MV-4-11 (cell line): ENCODE data around the gene GCK.

Source experiments
- DNase-seq: peaks from one replicate; lab custom pipeline; 2025; lab: John Stamatoyannopoulos, UW

The GCK gene

DNA sequence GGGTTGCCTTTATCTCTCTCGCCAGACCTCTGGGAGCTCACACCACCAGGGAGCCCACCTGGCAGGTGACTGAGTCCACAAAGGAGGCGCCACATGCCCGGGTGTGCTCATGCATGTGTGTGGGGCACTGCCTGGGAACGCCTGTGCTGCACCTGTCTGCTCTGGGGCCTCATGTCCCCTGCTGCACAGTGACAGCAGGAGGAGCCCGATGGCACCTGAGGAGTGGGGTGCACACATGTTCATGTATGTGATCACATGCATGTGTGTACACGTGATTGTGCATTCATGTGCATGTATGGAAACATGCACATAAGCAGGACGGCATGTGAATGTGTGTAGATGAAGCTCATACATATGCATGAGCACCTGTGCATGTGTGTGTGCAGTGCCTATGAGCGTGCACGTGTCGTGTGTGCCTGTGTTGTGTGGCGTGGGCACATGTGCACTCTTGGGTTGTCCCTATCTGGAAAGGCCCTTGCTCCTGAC lies 33.6 kb upstream of the GCK start:
- no peak for DNase-seq

DNA sequence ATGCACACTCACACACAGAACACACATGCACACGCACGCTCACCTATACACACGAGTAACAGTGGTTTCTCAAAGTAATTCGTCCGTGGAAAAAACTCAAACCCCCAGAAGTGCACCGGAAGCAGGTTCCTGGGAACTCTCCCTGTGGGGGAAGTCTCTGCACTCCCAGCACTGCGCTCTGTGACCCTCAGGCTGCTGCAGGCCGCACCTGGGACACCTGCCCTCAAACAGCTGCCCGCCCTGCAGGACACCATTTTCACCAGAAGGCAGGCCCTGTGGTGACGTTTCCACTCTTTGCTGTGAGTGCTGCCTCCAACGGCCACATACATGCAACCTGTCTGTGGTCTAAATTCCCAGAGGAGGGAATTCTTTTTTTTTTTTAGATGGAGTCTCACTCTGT lies 32.8 kb upstream of the GCK start:
- no peak for DNase-seq

DNA sequence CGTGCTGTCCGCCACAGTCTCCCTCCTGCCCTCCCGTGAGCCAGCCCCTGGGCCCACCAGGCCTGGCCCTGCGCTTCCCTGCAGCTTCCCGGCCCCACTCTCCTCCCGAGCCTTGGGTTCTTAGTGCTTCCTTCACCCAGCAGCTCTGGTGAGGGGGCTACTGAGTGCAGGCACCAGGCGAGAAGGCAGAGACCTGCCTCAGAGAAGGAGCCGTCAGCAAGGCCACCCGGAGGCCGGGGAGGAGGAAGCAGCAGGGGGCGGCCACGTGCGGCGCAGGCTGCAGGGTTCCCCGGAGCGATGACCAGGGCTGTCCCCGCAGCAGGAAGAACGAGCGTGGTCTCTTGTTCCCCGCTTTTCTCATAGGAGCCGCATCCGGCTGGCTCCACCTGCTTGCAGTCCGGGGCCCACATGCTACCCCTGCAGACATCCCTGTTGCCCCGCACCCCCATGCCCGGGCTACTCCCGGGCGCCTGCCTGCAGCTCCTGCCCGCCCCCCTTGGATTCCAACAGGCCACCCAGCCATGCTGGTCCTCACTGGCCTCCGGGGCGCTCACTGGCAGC lies 32.1 kb upstream of the GCK start:
- no peak for DNase-seq

DNA sequence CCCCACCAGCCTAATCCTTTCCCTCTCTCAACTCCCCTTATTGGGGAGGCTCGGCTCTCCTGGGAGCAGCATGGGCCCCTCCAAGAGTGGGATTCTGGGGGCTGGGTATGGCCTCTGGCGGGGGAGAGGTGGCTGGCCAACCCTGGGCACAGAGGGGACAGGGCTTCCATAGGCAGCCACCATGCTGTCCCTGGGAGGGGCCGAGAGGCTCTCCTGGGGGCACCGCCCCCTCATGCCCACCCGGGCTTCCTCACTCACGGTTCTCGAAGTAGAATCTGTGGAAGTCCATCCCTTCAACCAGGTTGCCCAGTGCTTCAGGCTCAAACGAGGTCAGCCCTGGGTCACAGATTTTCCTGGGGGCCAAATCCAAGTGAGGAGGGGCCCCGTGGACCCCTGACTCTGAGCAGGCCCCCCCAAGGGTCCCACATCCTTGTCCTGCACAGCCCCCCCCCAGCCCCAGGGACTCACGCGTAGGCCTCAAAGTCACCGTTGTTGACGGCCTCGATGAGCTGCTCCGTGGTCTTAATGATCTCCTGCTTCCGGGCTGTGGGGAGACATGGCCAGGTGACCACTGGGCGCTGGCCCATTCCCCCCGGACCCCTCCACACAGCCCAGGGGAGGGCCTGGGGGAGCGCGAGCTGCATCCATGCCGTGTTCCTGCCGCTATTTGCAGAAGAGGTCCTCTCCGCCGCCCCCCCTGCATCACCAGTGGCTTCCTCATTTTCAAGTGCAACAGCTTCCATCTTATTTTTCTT lies 31.3 kb upstream of the GCK start:
- no peak for DNase-seq

DNA sequence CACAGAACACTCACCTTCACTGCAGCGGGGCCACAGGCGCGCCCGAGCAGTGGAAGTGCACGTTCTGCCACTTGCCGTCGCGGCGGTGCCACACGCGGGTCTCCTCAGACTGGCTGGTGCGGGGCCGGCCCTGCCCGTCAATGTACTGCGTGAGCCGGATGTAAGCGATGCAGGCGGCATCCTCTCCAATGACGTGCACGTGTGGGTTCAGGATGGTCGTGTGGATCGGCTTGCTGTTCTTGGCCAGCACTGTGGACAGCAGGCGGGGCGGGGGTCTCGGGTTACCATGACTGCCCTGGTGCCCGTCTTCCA lies 30.8 kb upstream of the GCK start:
- DNase-seq: no peak

DNA sequence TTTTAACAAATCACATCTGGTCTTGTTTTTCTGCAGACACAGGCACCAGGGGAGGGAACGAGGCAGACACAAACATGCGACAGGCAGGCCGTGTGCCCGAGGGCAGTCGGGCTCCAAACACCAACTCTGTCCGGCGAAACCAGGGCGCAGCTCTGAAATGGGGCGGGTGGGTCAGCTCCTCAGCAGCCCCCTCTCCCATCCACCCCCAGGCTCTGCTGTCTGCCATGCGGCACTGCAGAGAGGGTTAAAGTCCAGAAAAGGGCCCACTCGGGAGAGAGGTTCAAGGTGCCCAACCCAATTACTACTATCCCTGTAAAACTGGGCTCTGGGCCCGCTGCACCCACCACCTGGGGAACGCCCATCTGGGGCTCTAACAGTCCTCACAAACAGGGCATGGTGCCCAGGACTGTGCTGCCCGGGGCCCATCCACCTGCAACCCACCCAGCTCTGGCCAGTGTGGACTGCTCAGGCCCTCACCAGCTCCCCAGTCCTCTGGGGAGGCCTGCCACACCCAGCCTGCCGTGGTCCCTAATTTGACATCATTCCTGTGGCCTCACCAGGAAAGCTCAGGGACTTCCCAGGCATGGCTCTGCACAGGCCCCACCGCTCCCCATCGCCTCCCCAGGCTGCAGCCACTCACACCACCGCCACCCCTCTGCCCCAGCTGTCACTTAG lies 30.3 kb upstream of the GCK start:
- no peak for DNase-seq

DNA sequence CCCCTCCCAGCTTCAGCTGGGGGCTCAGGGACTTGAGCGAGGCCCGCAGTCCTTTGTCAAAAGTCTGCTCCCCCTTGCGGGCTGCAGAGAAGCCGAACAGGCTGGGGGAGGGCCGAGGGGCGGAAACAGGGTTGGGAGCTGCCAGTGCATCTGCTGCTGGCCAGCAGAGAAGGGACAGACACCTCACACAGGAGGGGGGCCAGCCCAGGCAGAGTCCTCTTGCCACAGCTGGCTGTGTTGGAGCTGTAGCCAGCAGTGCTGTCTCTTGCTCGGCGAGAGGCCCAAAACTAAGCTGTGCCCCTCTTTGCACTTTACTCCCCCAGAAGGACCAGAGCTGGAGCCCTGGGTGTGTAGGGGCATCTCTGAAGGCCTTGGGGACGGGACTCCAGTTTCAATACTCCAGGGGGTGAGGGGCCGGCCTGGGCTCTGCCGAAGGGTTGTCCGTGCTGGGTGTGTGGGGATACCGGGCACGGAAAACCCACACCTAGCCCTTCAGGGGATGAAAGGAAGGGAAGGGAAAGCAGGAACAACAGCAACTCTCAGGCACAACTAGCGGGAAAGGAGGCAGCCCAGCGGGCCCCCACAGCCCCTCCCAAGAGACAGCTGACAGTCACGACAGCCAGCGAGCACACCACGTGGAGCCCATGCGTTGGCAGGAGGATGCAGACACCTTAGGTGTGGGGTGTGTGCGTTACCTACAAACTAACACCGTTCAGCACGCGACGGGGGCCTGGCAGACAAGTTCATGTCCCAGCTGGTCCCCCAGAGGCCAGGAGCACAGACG lies 29.4 kb upstream of the GCK start:
- no peak for DNase-seq

DNA sequence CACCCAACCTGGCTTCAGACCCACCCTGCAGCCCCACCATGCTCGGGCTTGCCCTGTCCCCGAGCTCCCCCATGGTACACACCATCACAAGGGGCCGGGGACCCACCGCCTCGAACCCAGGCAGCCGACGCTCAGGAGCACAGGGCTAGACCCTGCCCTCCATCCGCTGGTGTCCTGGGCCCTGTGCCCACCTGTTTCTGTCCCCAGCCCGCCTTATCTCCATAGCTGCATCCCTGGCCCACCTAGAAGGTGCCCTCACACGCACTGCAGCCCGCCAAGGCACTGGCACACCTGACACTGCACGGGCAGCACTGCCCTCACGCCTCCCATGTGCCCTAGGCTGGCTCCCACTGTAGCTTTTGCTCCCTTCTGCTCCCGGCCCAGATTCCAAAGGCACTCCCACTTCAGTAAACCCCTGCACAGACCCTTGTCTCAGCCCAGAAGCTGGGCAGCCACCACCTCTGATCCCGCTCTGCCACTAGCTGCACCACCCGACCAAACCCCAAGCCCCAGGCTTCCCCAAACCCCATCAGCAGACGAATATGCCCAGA lies 28.7 kb upstream of the GCK start:
- no peak for DNase-seq

DNA sequence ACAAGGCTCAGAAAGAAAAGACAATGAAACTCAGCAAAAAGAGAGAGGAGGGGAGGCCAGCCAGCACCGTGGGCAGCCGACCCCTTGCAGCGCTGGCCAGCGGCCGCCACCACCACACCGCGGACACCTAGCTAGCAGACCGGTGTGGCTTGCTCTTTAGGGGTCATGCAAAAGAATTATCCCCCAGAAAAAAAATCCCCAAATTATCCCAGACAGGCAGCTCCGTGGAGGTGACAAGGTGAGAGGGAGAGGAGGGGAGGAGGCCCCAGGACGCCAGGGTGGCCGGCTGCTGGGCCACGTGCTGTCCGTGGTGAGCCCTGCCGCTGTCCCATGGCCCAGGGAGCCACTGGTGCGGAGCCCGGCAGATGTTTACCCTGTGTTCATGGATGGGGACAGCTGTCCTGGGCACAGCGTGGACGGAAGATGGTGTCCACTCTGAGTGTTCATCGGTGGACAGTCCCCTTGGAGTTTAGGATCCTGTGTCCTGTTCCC lies 28.0 kb upstream of the GCK start:
- no peak for DNase-seq

DNA sequence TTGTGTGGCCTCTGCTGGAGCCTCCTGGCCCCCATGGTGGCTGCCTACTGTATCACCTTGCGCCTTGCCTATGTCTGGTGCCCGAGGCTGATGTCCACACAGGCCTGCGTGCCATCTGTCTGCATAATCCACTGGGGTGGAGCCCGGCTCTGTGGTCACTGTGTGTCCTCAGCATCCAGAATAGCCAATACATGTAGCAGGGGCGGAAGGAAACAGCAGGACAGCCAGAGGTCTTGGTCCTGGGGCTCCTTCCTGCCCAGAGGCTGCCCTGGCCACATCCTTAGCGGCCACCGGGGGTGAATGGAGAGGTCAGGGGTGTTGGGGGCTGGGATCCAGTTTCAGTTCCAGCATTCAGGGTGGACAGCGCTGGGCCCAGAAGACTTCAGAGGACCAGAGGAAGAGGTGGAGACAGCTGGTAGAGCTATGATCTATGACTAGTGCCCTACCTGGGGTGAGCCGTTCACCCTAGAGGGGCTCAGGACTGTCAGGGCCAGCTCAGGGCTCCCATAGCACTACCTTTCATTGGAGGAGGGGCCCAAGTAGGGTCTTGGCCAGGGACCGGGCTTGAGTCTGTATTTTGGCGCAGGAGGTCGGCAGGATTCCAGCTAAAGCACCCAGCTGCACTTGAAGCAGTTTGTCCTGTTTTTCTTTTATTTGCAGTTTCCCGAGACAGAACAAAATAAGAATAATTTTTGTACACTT lies 27.4 kb upstream of the GCK start:
- no peak for DNase-seq

DNA sequence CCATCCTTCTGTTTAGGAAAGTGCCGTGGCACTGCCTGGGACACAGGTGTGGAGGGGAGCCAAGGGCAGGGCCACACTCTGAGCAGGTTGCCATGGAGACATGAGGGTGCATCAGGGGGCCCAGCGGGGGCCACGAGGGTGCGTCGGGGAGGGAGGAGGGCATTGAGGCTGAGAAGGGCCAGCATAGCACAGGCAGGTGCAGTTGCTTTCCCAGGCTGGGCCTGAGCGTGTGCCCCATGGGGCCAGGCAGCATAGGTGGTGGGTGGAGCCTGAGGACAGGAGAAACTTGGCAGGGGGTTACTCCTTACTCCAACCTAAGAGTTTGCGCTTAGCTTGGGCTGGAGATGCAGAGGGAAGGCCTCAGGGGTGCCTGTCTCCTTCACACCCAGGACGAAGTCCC lies 26.8 kb upstream of the GCK start:
- DNase-seq: no peak

DNA sequence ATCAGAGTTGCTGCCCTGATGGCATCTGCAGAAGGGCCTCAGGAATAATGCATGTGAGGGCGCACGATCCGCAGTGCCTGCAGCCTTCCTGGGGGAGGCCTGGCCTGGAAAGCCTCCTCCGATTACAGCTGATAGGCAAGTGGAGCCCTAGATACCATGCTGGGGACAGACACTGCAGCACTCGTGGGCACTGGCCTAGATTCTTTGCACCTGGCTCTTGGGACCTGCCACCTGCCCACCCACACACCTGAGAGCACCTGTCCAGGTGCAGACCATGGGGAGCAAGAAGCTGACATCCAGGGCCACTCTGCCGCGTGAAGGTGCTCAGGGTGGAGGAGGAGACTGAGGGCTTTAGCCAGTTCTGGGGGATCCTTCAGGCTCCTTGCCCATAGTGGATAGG lies 26.3 kb upstream of the GCK start:
- DNase-seq: no peak

DNA sequence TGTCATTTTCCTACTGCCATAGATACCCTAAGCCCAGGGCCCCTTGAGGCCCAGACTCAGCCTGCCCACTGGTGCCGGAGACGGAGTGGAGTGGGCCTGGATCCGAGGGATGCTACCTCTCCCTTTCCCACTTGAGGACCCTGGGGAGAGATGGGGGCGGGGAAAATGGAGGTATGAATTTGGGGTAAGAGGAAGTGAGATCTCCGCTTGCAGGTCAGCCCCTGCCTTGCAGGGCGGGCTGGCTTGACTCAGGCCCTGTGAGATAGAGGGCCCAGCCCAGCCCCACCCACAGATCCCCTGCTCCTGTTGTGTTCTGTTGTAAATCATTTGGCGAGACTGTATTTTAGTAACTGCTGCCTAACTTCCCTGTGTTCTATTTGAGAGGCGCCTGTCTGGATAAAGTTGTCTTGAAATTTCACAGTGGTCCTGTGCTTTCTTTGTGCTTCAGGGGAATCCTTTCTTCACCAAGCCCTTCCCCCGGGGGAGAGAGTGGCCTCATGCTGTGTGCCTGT lies 24.7 kb upstream of the GCK start:
- peak; percentile 47 for DNase-seq

DNA sequence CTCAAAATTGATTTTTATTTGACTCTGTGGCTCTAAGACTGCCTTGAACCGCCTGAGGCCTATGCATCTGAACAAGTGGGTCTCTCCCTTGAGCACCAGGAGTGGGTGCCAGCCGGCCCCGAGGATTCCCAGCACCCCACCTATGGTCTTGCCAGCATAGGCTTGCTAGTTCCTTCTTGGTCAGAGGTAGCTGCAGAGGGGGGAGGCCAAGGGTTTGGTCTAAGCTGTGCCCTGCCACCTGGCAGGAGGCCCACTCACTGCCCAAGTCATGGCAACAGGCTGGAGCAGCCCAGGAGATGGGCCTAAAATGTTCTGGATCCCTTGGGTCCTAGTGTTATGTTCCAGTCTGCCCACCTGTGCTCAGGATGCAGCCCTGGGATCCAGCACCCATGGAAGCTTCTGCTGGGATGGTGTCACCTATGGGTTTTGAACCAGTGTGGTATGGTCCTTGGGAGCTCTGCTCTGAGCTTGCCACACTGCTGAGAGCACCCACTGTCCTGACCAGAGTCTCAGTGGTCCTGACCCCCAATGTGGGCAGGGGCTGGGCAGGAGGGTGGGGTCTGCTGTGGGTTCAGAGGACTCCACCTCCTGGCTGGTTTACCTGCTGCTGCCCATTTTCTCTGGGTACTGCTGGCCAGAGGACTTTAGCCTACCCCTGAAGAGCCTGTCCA lies 24.1 kb upstream of the GCK start:
- DNase-seq: no peak

DNA sequence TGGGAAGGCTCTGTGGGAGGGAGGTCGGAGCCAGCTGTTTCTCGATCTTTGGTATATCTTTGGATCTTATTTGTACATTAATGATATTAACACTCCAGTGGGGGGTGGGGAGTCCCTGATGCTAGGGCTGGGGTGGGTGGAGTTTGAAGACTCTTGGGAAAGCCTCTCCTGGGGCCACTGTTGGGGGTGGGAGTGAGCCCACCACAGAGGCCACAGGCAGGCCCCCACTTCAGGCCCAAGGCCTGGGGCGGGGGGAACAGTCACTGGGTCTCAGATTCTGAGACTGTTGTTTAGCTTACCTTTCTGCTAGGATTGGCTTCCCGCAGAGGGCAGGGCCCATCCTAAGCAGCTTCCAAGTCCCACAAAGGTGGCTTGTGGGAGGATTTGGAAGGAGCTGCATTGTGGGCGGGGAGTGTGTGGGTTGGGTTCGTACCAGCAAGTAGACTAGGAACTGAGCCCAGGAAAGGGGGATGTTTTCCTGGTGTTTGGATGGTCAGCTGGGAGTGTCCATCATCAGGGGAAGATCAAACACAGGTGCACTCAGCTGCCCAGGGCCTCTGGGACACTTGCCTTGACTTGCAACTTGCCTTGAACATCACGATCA lies 23.4 kb upstream of the GCK start:
- no peak for DNase-seq

DNA sequence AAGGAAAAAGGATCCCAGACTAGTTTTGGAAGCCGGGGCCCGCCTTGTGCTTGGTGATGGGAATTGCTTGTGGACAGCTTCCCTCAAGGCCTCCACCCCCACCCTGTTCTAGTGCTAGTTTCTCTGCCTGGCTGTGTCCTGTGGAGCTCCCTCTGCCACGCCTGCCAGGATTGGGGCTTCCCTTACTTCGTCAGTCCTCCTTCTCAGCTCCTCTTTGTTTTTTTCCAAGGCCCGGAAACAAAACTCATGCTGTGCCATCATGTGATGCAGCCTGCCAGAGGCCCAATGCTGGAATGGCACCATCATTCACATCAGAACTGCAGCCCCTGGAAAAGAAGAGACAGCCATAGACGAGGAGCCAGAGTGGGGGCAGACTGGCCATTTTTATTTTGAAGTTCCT lies 22.8 kb upstream of the GCK start:
- no peak for DNase-seq

DNA sequence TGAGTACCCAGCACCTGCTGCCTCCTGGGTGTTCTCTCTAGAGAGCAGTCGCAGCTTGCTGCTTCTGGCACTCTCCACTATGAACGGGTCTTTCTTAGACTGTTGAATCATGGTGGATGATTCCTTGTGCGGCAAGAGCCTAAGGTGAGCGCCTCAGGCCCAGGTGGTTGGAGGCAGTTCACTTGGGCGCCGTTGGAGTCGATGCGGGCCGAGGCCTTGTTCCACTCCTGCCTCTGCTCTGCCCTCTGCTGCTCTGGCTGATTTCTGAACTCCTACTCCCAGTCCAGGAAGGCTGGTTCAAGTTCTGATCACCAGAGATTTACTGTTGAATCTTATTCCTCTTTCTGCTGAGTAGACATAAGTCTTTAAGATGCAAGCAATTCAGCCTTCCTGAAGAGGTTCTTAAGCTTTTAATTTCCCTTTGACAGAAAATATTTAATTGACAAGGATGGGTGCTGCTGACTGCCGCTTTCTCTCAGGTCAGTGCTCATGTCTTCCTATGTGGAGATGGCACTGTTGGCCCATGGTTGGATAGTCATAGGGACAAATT lies 22.0 kb upstream of the GCK start:
- no peak for DNase-seq

DNA sequence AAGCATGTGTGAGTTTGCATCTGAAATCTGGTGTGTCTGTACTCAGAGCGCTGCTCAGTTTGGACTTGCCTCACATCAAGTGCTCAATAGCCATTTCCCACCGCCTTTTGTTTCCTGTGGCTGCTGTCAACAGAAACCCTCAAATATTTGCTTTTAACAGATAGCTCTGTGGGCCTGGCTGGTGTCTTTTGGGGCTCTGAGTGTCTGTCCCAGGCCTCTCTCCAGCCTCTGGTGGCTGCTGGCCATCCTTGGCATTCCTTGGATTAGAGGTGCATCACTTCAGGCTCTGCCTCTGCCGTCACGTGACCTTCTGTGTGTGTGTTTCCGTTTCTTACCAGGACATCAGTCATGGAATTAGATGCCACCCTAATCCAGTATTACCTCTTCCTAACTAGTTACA lies 20.9 kb upstream of the GCK start:
- no peak for DNase-seq

DNA sequence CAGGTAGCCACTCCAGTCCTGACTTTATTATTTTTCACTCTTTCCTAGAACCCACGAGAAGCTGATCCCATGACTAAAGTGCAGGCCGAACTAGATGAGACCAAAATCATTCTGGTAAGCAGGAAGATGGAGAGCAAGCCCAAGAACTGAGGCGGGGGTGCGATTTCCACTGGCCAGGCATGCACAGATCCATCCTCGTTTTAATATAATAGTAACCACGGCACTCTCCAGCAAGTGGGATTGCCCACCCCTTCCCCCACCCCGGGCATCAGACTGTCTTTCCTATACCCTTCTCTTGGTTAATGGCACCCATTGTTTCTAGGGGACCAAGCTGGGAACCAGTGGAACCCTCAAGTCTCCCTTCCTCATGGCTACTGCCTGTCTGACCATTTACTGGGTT lies 18.8 kb upstream of the GCK start:
- no peak for DNase-seq

DNA sequence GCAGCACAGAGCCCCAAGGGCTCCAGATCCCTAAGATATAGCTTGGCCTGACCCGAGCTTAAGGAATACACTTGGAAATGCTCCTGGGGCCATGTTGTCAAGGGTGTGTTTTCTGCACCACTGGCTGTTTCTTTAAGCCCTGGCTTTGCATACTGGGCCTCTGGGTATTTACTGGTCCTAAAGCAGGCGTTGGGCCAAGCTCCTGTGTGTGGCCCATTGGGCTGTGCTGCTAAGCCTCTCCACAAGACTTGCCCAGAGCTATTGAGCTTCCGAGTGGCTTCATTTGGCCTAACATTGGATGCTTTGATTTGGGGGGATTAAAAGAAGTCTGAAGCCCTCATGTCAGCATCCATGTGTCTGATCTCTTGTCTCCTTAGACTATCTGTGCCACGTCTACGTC lies 16.8 kb upstream of the GCK start:
- DNase-seq: no peak
